SW 1271 (cell line): Measurements from ENCODE around the gene CLEC4G.

Experiments
- DNase-seq, 2 experiments: peaks; one replicate each; lab custom pipeline; 2025; lab: John Stamatoyannopoulos, UW

CLEC4G gene

GRCh38 chr19:7697721-7698287 lies 34.1 kb downstream of the CLEC4G start:
- DNase-seq, result no peak

- no peak for DNase-seq
These were observed 37.4 kb downstream of the CLEC4G start for GRCh38 chr19:7694499-7694898.

DNA sequence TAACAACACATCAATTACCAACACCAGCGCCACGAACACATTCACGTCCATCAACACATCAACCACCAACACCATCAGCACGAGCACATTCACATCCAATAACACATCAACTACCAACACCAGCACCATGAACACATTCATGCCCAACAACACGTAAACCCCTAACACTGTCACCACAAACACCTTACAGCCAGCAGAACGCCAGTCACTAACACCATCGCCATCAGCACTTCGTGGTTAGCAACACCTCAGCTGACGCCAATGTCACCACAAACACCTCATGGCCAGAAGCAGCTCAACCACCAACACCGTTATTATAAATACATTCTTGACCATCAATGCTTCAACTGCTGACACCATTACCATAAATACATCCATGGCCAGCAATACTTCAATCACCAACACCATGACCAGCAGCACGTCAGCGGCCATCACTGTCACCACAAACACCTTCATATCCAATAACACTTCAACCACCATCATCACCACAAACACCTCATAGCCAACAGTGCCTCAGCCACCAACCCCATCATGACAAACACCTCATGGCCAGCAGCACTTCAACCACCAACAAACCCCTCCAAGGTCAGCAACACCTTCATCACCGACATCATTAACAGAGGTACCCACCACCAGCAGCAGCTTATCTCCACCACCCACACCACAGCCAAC lies 39.4 kb downstream of the CLEC4G start:
- DNase-seq, result no peak

GRCh38 chr19:7691497-7691896 lies 40.4 kb downstream of the CLEC4G start:
- DNase-seq, result no peak

GRCh38 chr19:7690779-7691258 lies 41.1 kb downstream of the CLEC4G start:
- DNase-seq, result no peak

- no peak for DNase-seq
These were observed 42.7 kb downstream of the CLEC4G start for GRCh38 chr19:7689165-7689564.

- no peak for DNase-seq
These were observed 44.7 kb downstream of the CLEC4G start for GRCh38 chr19:7687177-7687576.

DNA sequence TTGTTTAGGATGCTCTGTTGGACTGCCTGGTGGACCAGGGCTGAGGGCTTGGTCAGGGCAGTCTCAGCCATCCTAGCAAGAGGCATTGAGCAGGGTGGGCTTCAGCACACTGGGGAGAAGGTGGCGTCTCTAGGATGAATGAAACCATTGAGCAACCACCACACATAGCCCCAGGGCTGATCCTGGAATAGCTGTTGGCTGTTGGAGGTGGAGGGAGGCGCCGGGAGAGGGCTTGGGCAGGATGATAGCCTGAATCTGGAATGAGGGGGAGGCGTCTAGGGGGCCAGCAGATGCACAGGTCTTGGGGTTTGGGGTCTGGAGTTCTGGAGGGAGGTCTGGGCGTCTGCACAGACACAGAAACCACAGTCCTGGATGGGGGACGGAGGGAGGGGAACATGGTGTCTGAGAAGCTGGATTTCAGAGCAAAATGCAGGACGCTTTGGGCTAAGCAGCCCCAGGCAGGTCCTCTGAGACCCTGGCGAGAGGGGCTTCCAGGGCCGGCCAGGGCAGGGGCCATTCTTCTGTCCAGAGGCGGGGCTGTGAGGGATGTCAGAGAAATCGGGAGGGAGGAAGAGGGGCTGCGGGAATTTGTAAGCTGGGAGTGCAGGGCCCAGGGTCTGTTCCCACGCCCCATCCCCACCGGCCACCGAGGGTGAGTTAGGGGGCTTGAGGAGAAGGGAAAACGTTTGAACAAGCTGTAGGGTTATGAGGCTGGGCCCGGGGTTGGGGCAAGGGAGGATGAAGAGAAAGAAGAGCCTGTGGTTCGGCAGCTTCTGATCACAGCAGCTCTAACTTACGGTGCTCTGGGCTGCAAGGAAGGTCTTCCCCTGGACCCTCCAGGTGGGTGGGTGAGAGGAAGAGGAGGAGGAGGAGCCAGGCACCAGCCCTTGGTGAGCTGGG lies 46.1 kb downstream of the CLEC4G start:
- DNase-seq, result no peak

DNA sequence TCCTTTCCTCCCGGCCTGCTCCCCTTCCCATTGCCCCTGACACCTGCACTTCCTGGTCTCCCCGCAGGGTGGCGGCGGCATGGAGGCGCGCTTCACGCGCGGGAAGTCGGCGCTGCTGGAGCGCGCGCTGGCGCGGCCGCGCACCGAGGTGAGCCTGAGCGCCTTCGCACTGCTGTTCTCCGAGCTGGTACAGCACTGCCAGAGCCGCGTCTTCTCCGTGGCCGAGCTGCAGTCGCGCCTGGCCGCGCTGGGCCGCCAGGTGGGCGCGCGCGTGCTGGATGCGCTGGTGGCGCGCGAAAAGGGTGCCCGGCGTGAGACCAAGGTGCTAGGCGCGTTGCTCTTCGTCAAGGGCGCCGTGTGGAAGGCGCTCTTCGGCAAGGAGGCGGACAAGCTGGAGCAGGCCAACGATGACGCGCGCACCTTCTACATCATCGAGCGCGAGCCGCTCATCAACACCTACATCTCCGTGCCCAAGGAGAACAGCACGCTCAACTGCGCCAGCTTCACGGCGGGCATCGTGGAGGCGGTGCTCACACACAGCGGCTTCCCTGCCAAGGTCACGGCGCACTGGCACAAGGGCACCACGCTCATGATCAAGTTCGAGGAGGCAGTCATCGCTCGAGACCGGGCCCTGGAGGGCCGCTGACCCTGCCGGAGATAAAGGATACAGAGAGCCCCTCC lies 49.6 kb downstream of the CLEC4G start:
- no peak for DNase-seq

DNA sequence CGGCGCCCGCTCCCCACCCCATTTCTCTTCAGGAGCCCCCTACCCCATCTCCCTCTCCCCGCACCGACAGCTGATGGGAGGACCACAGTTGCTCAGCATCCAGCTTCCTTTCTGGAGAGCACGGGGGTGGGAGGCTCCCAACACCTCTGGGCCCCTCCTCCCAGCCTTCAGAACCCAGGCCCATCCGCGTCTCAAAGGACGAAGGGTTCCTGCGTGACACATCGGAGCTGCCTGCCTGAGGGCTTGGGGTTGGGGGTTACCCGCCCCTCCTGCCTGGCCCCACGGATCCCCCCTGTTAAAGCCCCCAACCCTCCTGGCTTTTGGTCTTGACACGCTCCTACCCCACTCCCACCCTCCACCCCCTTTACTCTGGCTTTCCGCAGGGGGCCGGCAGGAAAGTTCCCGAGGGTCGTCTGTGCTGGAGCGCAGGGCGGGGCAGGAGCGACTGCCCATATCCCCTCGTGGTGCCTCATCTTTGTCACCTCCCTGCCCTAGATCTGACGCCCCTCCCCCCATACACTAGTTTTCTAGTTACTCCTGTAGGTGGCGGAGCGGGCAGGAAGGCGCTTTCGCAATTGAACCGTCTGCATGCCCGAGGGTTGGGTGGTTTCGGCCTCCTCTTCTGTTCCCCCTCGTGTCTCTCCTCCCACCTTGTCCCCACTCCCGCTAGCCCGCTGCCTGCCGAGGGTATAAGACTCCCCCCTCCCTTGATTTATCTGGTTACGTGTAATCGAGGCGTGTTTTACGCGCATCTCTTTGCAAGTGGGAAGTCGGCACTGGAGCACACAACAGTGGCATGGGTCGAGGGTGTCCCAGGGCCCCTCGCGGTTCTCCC lies 50.4 kb downstream of the CLEC4G start:
- DNase-seq, result peak in 1 of 2 experiments; percentile 48

DNA sequence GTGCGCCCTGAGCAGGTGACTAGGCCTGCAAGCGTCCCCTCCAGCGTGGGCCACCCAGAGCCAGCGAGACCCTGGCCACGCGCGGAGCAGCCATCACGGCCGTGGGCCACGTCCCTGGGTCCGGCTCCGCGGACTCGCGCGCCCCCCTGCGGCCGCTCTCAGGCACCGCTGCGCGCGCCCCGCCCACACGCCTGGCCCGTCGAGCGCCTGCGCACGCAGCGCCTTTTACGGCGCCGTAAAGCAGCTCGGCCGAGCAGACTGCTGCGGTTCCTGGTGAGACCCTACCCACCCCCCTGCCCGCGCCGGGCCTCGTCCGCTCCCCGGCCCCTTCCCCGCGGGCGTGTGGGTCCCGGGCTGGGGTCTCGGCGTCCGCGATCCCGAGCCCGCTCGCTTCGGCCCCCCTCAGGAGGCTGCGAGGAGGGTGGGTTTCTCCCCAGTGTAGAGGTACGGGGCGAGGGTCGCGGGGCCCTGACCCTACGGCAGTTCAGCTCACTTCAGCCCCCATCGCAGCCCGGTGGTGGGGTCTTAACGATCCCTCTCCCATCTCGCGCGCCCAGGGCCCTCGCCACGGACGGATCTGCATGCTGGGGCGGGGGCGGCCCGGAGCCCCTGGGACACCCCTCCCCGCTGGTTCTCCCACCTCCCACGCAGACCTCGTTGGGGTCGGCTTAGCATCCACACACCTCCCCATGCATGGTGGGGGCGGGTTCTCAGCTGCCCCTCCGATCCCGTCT lies 51.1 kb downstream of the CLEC4G start, which contains the start of gene TRAPPC5:
TSS of gene TRAPPC5 (plus strand) at position 228 of the 734 bp plus-strand sequence. CDS start 1,421 bp downstream, outside the sequence.
- peak in 1 of 2 experiments; percentile 58 for DNase-seq

- DNase-seq, result no peak
These were observed 51.9 kb downstream of the CLEC4G start for GRCh38 chr19:7679771-7680605.

DNA sequence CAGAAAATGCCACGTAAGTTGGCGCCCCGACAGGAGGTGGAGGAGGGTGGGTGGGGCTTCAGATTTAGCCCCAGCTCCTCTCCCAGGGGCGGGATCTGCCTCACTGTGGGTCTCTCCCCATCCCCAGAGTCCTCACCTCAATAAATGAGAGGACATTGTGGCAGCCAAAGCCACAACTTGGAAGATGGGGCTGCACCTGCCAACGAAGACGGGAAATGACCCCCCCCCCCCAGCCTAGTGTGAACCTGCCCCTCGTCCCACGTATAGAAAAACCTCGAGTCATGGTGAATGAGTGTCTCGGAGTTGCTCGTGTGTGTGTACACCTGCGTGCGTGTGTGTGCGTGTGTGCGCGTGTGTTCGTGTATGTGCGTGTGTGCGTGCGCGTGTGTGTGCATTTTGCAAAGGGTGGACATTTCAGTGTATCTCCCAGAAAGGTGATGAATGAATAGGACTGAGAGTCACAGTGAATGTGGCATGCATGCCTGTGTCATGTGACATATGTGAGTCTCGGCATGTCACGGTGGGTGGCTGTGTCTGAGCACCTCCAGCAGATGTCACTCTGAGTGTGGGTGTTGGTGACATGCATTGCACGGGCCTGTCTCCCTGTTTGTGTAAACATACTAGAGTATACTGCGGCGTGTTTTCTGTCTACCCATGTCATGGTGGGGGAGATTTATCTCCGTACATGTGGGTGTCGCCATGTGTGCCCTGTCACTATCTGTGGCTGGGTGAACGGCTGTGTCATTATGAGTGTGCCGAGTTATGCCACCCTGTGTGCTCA lies 52.7 kb downstream of the CLEC4G start:
- no peak for DNase-seq
